CD4-positive, alpha-beta T cell (primary cell): Measurements from ENCODE around the gene RAPH1. TPM values are rescaled to one million over a fixed set of nuclear protein-coding genes. Genes with fewer than 3 reads are reported as not detected.
"Not testable (repeated sequence)": the region's sequence is repeated elsewhere in the genome, so short reads cannot be mapped to it uniquely, and the experiment has no call there.

ENCODE experiments used
- ATAC-seq: fragments of 200-7000 bp; cut with Tn5 transposase; one replicate; pipeline ENCODE4 v1.10.0; 2022; ENCODE audit warnings: mild to moderate bottlenecking; ENCODE audit not compliant: poor library complexity
- CTCF ChIA-PET: fragments of 350-600 bp; sonication (Branson Sonifier 250); formaldehyde crosslinking; loops from one replicate; lab custom pipeline; 2021; ENCODE audit warnings: antibody characterized with exemption, inconsistent platforms; lab: Charles Lee
- POLR2A ChIA-PET: fragments of 350-600 bp; sonication (Branson Sonifier 250); formaldehyde crosslinking; loops from one replicate; lab custom pipeline; 2021; ENCODE audit warnings: antibody characterized with exemption, inconsistent platforms; lab: Charles Lee
- DNase-seq, 14 experiments: peaks; one replicate each; pipeline ENCODE4 v3.0.0-alpha.2; 2013 to 2020; ENCODE audit warnings: mixed read lengths in 2 of 14
- H3K27ac ChIP-seq, 2 donors: one replicate each; pipeline versions ENCODE4 v1.5.1 to v1.7.0; 2013; ENCODE audit warnings: low read length in 2 of 2, low read depth in 1 of 2, mild to moderate bottlenecking in 1 of 2
- H3K27me3 ChIP-seq, 2 experiments: 1 replicate in 1 of 2; 2 replicates in 1 of 2; pipeline versions ENCODE4 v1.6.1 to v1.7.0; 2013; ENCODE audit warnings: low read length in 2 of 2, control low read depth in 1 of 2, mild to moderate bottlenecking in 1 of 2, moderate library complexity in 1 of 2; ENCODE audit not compliant: insufficient read depth in 2 of 2, control insufficient read depth in 1 of 2
- H3K36me3 ChIP-seq: one replicate; pipeline ENCODE4 v1.6.1; 2013; ENCODE audit warnings: low read length, control low read depth; ENCODE audit not compliant: insufficient read depth
- H3K4me1 ChIP-seq: one replicate; pipeline ENCODE4 v1.6.1; 2013; ENCODE audit warnings: low read length, control low read depth; ENCODE audit not compliant: insufficient read depth
- H3K4me3 ChIP-seq: one replicate; pipeline ENCODE4 v1.5.1; 2013; ENCODE audit warnings: mild to moderate bottlenecking, low read length, moderate library complexity
- H3K9me3 ChIP-seq, 2 experiments: 1 replicate in 1 of 2; 2 replicates in 1 of 2; pipeline versions ENCODE4 v1.6.1 to v1.7.0; 2013; ENCODE audit warnings: low read length in 2 of 2, mild to moderate bottlenecking in 2 of 2, control low read depth in 1 of 2, moderate library complexity in 1 of 2; ENCODE audit not compliant: control insufficient read depth in 1 of 2, insufficient read depth in 1 of 2
- H3K27ac Mint-ChIP-seq: one replicate; pipeline ENCODE4 v1.8.0; 2020; ENCODE audit warnings: mixed read lengths
- H3K27me3 Mint-ChIP-seq: one replicate; pipeline ENCODE4 v1.8.0; 2021; ENCODE audit warnings: mixed read lengths
- H3K36me3 Mint-ChIP-seq: one replicate; pipeline ENCODE4 v1.8.0; 2021; ENCODE audit warnings: low read depth, mixed read lengths
- H3K4me1 Mint-ChIP-seq: one replicate; pipeline ENCODE4 v1.8.0; 2021; ENCODE audit warnings: low read depth, mixed read lengths
- H3K4me3 Mint-ChIP-seq: one replicate; pipeline ENCODE4 v1.8.0; 2020; ENCODE audit warnings: mild to moderate bottlenecking, mixed read lengths
- H3K9me3 Mint-ChIP-seq: one replicate; pipeline ENCODE4 v1.8.0; 2020; ENCODE audit warnings: mixed read lengths
- CTCF ChIP-seq: fragments of 200-600 bp; IDR thresholded peaks from one replicate; pipeline ENCODE4 v1.8.0; 2022; ENCODE audit warnings: antibody characterized with exemption, mild to moderate bottlenecking
- intact Hi-C, 2 experiments: fragments of 100-400 bp; cut with DNase I in 1 of 2; cut with micrococcal nuclease in 1 of 2; formaldehyde crosslinking; loops; one replicate each; pipeline versions ENCODE4 v1.15.1 to v1.9.0; 2023 to 2025; cut with DNase I, micrococcal nuclease
- total RNA-seq, 174 experiments: library from RNA in 2 of 174; stranded (reverse) in 2 of 174; gene quantifications; one replicate each; pipeline ENCODE4 v1.2.3 and lab custom pipeline; 2021 to 2026

RAPH1 gene
- total RNA-seq, 2 experiments from 2014 or later, result 4.3 to 5.8 TPM

- intact Hi-C loops, result no loop called here
- Mint-ChIP-seq H3K4me3 (no peak overlapping the region), H3K4me1 (peaks cover 7% of the 10 kb centered on the region)
Measured at GRCh38 chr2:203543898-203544328, 8.8 kb upstream of the RAPH1 start.

GRCh38 chr2:203540598-203540997, 5.5 kb upstream of the RAPH1 start:
- intact Hi-C loops, H3K27ac Mint-ChIP-seq, CTCF ChIA-PET: not testable (repeated sequence)

More at GRCh38 chr2:203543898-203544328, 8.8 kb upstream of the RAPH1 start:
- H3K27ac ChIP-seq, result no peak overlapping the region
- no peaks in the 10 kb centered on the region for H3K9me3 Mint-ChIP-seq
- H3K4me3 ChIP-seq, result no peak overlapping the region
- ATAC-seq (no peak), DNase-seq (no peak)
- TF ChIP-seq CTCF, result no peak
- H3K27me3 Mint-ChIP-seq, result no peaks in the 10 kb centered on the region
- no peaks in the 10 kb centered on the region for H3K36me3 Mint-ChIP-seq
- H3K4me1 ChIP-seq, result no peaks in the 10 kb centered on the region
- H3K27me3 ChIP-seq, result no peaks in the 10 kb centered on the region
- no peak overlapping the region for H3K27ac Mint-ChIP-seq
- H3K36me3 ChIP-seq, result no peaks in the 10 kb centered on the region
- no peaks in the 10 kb centered on the region for H3K9me3 ChIP-seq
- POLR2A ChIA-PET, result no interaction called here
- CTCF ChIA-PET, result interaction anchor here (0.7 to 1.0 kb wide), 2 partner anchors 9 to 206 kb away, joined by 3 read pairs; partner anchors contain the start of gene RAPH1

GRCh38 chr2:203538237-203538636, 3.1 kb upstream of the RAPH1 start:
- H3K4me3 Mint-ChIP-seq, H3K27me3 Mint-ChIP-seq, H3K27ac ChIP-seq, H3K9me3 ChIP-seq, ATAC-seq, DNase-seq, H3K27ac Mint-ChIP-seq, H3K36me3 Mint-ChIP-seq, H3K27me3 ChIP-seq, H3K36me3 ChIP-seq, H3K4me3 ChIP-seq, CTCF ChIA-PET, H3K9me3 Mint-ChIP-seq: not testable (repeated sequence)
- POLR2A ChIA-PET, result interaction anchor here (1.4 kb wide), 1 partner anchor 169 kb away, joined by 4 read pairs; no protein-coding TSS in a partner anchor
- peaks cover 26% of the 10 kb centered on the region for H3K4me1 Mint-ChIP-seq
- H3K4me1 ChIP-seq, result peaks cover 20% of the 10 kb centered on the region
- intact Hi-C loops, result loop anchor here in 1 of 2 experiments (10.0 kb wide), 1 partner anchor 247 kb away; no protein-coding TSS in a partner anchor

More at GRCh38 chr2:203540598-203540997, 5.5 kb upstream of the RAPH1 start:
- H3K36me3 ChIP-seq, ATAC-seq, H3K4me3 ChIP-seq, H3K27ac ChIP-seq, H3K9me3 ChIP-seq, DNase-seq, H3K27me3 ChIP-seq, H3K36me3 Mint-ChIP-seq, H3K27me3 Mint-ChIP-seq, H3K4me1 ChIP-seq, H3K9me3 Mint-ChIP-seq, H3K4me3 Mint-ChIP-seq: not testable (repeated sequence)
- POLR2A ChIA-PET, result interaction anchor here (0.6 kb wide), 1 partner anchor 24 kb away, joined by 4 read pairs; no protein-coding TSS in a partner anchor
- H3K4me1 Mint-ChIP-seq, result peaks cover 11% of the 10 kb centered on the region

- ATAC-seq, DNase-seq, H3K9me3 Mint-ChIP-seq, H3K9me3 ChIP-seq, H3K27me3 Mint-ChIP-seq, H3K36me3 Mint-ChIP-seq, H3K4me3 ChIP-seq, H3K27ac ChIP-seq, H3K27me3 ChIP-seq, CTCF ChIA-PET, H3K36me3 ChIP-seq: not testable (repeated sequence)
- H3K4me1 ChIP-seq, result peaks cover 20% of the 10 kb centered on the region
- Mint-ChIP-seq H3K4me3 (peak overlapping the region; percentile 97), H3K4me1 (peaks cover 32% of the 10 kb centered on the region), H3K27ac (peak overlapping the region; percentile 80)
- POLR2A ChIA-PET, result interaction anchor here (2.8 kb wide), 1 partner anchor 184 kb away, joined by 16 read pairs; no protein-coding TSS in a partner anchor
- intact Hi-C loops, result loop anchor here in 1 of 2 experiments (10.0 kb wide), 1 partner anchor 248 kb away; no protein-coding TSS in a partner anchor
Measured at GRCh38 chr2:203536586-203536951, 1.5 kb upstream of the RAPH1 start.
